Measurements from ENCODE around the gene ARHGAP27.
A peak's percentile ranks its signal among the peaks of the same experiment; 100 is the strongest.

ARHGAP27 gene

DNA sequence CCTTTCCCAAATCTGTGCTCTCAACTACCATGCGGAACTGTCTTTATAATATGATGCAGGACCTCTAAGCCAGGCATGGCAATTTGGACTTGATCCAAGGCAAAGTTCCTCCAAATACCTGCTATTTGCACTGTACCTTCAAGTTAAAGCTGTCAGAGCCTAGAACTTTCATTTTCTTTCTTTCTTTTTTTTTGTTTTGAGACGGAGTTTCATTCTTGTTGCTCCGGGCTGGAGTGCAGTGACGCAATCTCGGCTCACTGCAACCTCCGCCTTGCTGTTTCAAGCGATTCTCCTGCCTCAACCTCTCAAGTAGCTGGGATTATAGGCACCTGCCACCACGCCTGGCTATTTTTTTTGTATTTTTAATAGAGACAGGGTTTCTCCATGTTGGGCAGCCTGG, 51.7 kb downstream of the ARHGAP27 start:
- DNase-seq: no peak

DNA sequence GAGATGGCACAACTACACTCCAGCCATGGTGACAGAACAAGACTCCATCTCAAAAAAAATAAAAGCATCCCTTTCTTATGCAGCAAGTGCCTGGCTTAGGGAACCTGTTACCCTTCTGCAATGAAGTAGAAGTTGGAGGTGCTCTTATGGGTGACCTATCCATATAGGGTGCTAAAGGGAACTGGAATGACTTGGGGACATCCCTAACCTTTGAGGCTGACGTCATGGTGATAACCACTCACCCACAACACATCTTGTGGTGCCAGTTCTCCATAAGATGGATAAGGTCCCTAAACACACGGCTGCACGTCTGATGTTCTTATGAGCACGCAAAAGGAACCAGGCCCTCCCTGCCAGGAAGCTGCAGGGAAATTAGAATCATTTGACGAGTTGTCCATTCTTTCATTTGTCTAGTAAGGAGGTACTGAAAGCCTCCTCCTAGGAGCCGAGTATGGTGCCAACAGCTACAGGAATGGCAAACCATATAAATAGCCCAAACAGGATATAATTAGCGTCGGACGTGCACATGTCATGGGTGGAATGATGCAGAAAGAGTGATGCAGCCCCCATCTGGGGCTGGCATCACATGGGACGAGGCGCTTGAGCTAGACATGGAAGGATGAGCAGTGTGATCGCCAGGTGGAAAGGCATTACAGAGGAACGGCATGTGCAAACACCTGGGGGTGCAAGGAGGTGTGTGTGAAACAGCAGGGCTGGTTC, 52.5 kb downstream of the ARHGAP27 start:
- DNase-seq: no peak

DNA sequence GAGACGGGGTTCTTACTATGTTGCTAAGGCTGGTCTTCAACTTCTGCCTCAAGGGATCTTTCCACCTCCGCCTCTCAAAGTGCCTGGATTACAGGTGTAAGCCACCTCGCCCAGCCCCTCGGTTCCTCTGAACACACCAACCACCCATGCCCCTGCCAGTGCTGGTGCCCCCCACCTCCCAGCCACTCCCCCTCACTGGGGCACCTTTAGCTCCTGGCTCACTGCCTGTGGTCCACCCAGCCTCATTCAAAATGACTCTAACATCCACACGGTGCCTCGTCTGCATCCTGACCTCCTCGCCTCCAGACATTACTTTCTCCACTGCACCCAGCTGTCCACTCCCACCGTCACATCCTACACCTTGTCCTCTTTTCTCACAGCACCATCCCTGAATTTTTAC, 55.3 kb downstream of the ARHGAP27 start:
- DNase-seq: no peak

DNA sequence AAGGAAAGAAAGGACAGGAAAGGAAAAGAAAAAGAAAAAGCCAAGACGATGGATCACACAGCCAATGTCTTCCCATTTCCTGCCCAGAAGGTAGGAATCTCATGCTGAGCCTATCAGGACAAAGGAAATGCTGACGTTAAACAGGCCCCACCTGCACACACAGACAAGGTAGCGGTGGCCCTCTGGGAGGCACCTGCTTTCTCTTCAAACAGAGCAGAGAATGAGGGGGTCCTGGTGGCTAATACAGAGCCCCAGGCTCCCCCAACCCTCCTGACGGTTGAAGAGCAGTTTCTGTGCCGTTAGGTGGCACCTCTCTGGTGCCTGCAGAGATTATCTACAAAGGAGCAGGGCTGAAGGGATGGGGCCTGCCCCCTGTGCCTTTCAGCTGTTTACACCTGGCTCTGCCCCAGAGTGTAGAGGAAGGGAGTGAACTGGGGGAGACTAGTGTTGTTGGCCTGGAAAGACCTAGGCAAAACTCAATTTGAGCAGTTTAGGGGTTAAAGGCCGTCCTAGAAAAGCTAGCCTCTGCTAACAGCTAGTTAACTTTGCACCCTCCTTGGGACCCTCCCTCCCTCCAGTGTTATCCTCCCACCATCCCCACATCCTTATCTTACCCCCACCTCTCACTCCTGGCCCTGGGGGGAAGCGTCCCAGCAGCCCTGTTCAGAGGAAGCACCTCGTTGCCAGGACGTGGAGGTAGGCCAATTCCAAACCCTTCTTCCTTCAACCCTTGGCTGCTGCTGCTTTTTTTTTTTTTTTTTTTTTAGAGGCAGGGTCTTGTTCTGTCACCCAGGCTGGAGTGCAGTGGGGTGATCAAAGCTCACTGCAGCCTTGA, 56.3 kb downstream of the ARHGAP27 start:
- DNase-seq: no peak

DNA sequence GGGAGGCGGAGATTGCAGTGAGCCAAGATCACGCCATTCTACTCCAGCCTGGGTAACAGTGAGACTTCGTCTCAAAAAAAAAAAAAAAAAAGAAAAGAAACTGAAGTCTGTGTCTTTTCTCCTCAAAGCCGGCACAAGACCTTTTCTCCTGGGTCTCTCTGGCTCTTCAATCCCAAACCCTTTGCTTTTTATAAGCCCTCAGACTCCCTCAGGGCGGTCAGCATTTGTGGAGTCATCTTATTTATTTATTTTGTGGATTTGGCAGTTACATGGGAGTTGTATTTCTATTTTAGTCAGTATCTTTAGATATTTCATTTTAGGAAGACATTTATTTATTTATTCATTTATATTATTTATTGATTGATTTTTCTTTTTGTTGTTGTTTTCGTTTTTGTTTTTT, 58.2 kb downstream of the ARHGAP27 start:
- no peak for DNase-seq

DNA sequence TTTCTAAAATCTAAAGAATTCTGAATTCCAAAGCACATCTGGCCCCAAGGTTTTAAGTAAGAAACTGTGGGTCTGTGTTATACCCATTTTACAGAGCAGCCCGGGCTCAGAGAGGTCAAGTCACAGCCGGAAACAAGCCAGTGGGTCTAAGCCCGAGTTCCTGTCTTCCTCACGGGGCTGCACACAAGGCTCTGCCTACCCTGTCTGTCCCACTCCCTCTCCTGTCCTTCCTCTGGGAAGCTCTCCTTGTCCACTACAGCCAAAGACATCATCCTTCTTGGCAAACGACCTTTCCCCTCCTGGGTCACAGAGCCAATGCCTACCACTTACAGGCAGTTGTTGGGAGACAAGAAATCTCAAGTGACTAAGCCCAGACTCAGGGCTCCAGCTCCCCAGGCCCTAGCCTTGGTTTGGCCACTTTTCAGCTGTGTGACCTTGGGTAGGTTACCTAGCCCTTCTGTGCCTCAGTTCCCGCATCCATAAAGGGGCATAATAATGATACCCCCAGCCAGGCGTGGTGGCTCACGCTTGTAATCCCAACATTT, 60.3 kb downstream of the ARHGAP27 start:
- DNase-seq: no peak

DNA sequence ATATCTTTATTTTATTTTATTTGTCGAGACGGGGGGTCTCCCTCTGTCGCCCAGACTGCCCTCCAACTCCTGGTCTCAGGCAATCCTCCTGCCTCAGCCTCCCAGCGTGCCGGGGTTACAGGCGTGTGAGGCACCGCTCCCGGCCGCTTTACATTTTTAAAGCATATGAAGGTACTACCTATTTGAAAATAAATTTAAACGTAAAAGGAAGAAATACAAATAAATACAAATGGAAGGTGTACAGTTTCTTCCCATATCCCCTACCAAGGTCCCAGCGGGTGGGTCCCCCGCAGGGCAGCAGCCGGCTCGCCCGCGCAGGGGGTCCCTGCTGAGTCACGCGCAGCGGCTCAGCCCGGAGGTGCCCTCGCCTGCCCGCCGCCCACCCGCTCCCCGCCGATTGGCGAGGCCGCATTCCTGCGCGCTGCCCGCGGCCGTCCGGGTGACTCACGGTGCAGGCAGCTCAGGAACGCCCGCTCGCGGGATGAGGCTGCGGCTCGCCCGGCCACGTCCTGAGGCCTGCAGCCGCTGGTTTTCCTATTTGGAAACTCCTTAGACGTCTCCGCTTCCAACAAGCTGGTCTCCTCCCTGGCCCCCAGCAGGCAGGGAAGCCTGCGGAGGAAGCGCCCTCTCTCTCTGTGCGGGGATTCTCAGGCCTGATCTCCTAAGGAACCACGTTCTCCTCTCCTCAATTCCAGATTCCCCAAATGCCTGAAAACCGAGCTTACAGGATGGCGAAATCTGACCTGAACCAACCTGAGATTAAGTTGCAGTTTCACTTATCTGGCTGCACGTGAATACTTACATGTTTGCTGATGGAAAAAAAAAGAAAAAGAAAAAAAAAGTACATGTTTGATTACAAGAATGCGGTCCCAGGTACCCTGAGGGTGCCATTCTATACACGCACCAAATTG, 61.0 kb downstream of the ARHGAP27 start:
- peak; percentile 41 to 70 for DNase-seq

DNA sequence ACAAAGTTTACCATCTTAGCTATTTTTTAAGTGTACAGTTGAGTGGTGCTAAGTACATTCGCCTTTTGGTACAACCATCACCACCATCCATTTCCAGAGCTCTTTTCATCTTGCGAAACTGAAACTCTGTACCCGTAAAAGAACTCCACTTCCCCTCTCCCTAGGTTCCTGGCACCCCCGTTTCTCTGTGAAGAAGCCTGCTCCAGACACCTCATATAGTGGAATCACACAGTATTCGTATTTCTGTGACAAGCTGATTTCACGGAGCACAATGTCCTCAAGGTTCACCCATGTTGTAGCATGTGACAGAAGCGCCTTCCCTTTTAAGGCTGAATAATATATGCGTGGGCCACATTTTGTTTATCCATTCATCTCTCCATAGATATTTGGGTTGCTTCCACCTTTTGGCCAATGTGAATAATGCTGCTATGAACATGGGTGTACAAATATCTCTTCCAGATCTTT, 61.7 kb downstream of the ARHGAP27 start:
- DNase-seq: no peak

DNA sequence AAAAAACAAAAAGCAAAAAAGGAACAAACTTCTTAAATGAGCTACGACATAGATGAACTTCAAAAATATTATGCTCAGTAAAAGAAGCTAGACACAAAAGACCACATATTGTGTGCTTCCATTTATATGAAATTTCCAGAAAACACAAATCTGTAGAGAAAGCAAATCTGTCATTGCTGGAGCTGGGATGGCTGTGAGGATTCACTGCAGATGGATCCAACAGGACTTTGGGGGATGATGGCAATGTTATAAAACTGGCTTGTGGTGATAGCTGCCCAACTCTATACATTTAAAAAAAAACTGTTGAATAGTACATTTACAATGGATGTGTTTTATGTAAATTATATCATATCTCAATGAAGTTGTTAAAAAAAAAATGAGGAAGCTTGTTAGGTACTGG, 63.2 kb downstream of the ARHGAP27 start:
- no peak for DNase-seq

DNA sequence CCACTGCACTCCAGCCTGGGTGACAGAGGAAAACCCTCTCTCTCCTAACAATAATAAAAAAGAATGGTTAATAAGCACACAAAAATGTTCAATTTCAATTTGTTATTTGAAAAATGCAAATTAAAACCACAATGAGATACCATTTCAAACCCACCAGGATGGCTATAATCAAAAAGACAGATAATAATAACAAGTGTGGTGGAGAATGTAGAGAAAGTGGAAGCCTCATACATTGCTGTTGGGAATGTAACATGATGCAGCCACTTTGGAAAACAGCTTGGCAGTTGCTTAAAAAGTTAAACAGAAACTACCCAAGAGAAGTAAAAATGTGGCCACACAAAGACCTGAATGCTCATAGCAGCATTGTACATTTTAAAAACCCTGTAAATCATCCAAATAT, 64.0 kb downstream of the ARHGAP27 start:
- DNase-seq: no peak

DNA sequence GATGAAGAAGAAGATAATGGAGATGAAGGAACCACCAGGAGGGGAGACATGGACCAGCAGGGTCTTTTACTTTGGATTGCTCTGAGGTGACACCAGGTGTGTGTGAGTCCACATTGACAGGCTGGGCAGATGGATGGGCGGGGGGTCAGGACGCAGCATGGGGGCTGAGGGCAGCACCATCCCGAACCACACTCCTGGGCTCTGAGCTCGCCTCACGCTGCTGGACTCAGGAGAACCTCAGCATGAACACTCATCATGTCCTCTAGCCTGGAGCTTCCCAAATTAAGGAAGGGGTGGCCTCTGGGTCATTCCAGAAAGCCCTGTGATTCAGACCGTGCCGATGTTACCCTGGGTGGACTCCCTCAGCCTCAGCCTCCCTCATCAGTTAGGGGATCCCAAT, 65.5 kb downstream of the ARHGAP27 start:
- no peak for DNase-seq

DNA sequence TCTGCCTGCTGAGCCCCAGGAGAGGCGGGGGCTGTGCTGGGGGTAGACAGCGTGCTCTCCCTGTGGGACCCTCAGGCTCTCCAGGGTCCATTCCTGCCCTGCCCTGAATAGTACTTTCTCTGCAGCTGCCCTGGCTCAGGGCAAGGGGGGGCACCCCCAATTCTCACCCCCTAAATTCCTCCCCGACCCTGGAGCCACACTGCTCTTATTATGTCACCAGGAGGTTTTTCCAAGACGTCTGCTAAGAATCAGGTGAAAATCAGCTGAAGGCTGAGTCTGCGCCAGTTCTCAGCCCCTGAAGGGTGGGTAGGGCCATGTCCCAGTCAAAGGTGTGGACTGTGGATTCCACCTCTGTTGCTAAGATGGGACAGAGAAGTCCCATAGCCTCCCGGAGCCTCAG, 66.0 kb downstream of the ARHGAP27 start:
- DNase-seq: no peak

DNA sequence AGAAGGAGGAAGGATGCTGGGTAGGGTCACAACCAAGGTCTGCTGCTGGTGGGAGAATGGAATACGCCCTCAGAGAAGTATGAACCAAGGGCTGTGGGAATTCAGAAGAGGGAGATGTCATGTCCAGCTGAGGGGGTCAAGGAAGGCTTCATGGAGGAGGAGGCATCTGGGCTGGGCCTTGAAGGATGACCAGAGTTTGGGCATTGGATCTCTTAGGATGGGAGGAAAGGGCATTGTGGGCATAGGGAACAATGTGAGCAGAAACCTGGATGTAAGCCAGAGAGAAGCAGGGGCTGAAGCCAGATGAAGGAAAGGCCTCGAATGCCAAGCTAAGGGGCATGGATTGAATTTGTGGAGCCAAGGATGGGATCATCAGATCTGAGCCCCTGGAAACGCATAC, 66.6 kb downstream of the ARHGAP27 start:
- DNase-seq: no peak

DNA sequence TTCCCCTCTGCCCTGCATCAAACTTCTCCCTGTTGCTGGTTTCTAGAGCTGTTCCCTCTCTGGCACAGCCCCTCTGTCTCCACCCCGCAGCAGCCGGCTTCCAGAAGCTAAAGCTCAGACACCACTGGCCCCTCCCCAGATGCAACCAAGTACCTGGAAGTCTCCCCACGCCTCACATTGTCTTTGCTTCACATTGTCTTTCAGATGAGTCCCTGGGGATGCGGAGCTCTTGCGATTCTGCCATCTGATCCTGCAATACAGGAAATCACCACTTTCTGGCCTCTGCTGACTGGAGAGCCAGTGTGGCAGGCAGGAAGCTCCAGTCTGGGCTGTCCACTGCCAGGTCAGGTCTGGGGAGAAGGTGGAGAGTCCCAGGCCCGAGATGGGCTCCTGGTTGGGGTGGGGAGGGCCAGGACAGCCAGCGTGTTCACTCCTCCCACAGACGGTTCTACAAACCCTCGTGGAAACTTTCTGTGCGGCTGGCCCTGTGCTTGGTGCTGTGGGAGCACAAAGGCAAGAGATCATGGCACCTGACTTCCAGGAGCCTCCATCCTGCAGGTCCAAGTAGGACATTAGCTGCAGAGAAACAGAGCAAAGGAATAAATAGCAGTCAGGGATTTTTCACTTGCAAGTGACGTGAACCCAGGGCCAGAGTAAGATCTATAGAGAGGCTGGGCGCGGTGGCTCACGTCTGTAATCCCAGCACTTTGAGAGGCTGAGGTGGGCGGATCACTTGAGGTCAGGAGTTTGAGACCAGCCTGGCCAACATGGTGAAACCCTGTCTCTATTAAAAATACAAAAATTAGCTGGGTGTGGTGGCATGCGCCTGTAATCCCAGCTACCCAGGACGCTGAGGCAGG, 67.9 kb downstream of the ARHGAP27 start:
- DNase-seq: no peak

DNA sequence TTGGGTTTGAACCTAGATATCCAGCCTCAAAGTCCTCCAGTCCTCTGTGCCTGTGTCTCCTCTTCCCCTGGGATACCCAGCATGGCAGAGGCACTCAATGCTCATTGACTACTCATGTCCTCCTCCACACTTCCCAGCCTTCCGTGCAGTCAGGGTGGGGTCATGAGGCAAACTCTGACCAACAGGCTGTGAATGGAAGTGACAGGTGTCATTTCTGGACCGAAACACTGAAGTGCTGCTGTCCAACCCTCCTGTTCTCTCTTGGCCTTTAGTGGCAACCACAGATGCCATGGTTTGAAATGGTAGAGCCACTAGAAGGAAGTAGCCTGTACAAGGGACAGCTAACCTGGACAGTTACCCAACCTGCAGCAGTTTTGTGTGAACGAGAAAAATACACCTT, 69.2 kb downstream of the ARHGAP27 start:
- no peak for DNase-seq

DNA sequence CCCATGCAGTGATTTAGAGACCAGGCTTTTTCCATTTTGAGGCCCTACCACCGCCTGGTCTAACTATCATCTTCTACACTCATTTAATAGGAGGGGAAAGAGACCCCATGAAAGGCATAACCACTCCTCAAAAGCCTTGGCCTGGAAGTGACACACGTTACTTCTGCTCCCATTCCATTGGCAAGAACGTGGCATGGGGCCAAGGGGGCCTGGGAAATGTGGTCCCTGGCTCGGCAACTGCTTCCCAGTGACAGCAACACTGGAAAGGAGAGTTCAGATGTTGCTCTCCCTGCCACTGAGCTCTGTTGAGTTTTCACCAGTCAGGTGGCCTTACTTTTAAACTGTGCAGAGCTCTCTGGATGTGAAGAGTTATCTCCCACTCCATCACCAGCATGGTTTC, 70.7 kb downstream of the ARHGAP27 start:
- DNase-seq: no peak

DNA sequence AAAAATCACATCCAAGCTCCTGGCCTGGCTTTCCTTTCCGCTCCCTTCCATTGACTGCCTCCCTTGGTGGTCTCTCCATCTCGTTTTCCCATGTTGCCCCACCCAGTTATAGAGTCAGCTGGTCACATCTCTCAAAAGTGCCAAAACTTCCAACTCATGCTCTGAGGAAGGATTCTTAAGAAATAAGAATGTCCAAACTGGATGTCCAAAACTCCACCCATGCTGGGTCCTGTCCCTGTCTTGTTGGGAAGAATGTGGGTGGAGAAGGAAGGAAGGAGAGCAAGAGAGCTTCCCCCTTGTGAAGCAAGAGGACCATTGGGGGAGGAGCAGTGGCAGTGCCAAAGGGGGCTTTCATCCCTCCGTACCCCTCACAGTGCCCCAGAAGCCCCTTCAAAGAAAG, 71.2 kb downstream of the ARHGAP27 start:
- DNase-seq: no peak

DNA sequence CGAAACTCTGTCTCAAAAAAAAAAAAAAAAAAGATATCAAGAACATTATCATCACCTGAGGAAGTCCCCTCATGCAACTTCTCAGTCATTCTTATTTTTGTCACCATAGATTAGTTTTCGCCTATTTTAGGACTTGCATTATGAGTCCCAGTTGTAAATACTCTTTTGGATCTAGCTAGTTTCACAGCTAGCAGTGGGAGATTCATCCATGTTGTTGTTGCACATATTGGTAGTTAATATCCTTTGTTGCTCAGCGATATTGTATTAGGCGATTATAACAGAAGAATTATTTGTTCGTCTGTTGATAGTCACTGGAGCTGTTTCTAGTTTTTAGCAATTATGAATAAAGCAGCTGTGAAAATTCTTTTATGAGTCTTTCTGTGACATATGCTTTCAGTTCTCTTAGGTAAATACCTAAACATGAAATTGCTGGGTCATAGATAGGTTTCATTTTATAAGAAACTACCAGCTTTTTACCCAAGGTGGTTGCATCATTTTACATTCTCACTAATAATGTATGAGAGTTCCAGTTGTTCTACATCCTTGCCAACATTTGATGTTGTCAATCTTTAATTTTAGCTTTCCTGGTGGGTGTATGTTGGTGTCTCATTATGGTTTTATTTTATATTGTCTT, 75.2 kb downstream of the ARHGAP27 start:
- DNase-seq: no peak

DNA sequence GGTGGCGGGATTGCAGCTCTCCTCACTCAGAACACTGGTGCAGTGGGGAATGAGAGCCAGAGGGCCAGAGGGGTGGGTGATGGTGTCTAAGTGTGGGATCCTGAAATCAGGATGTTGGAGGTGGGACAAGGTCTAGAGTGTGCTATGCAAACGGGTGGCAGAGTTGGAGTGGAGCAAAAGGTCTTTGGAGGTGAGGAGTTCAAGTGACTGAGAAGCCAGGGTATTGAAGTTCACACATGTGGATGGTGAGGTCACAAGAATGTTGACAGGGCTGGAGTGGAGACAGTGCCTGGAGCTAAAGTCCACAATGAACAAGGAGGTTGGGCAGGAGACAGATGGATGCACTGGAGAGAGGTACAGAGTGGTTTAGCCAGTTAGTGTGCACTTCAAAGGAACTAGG, 77.6 kb downstream of the ARHGAP27 start:
- DNase-seq: no peak

DNA sequence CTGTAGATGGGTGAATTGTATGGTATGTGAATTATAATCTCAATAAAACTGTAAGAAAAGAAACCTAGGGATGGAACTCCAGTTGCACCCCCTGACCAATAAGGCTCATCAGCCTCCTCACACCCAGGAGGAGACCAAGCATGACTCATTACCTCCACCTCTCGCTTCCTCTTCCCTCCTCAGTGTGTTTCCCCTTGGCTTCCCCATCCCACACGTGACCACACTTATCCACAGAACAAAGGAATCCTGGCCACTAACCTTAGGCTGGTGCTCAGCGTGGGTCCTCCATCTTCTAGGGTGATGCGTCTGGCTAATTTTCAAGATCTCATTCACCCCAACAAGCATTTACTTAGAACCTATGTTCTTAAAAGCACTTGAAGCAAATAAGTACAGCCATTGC, 79.6 kb downstream of the ARHGAP27 start:
- DNase-seq: peak; percentile 41 to 51

DNA sequence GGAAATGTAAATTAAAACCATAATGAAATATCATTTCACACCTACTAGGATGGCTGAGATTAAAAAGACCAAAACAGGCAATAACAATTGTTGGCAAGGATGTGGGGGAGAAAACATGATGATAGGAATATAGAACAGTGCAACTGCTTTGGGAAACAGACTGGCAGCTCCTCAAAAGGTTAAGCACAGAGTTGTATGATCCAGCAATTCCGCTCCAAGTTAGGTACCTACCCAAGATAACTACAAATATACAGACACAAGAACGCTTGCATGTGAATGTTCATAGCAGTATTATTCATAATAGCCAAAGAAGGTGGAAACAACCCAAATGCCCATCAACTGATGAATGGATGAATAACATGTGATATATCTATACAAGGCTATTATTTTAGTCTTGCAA, 80.8 kb downstream of the ARHGAP27 start:
- no peak for DNase-seq

DNA sequence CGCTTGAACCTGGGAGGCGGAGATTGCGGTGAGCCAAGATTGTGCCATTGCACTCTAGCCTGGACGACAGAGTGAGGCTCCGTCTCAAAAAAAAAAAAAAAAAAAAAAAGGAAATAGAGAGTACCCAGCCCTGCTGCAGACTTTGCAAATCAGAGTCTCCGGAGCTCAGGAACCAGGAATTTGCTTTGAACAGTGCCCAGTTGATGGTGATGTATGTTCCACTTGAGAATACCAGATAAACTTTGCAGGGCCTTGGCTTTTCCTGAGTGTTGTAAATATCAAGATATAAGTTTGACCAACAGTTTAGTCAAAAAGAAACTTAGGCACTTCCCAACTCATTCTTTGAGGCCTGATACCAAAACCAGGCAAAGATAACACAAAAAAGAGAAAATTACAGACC, 85.2 kb downstream of the ARHGAP27 start:
- DNase-seq: no peak
